PC-3 (cell line): Measurements from ENCODE around the gene TRPC1. TPM values are rescaled to one million over a fixed set of nuclear protein-coding genes. Genes with fewer than 3 reads are reported as not detected.

Experiments
- total RNA-seq: library from RNA; depleted of rRNA; stranded (reverse); fragments of >200 nt; gene quantifications from 2 replicates; pipeline ENCODE4 v1.2.3, GENCODE V29; 2014; rRNA removed

TRPC1 gene
- total RNA-seq, 1 experiment from 2014 or later, result 1.7 TPM

Other genes starting within 250 kb of the TRPC1 start
- gene ATR, start 145.3 kb upstream of the TRPC1 start, total RNA-seq, result 15.6 and 25.7 TPM in 2 replicates
- 18.7 and 20.1 TPM in 2 replicates for gene PLS1, start 127.6 kb upstream of the TRPC1 start, total RNA-seq
- gene PCOLCE2, start 165.0 kb downstream of the TRPC1 start, total RNA-seq, result 17.3 and 23.9 TPM in 2 replicates
- 0.12 TPM in 1 of 2 replicates, not detected in the other for gene PAQR9, start 239.6 kb downstream of the TRPC1 start, total RNA-seq